Measurements from ENCODE around the gene ALOX15. TPM values are rescaled to one million over a fixed set of nuclear protein-coding genes. Genes with fewer than 3 reads are reported as not detected.
"Not testable (repeated sequence)": the region's sequence is repeated elsewhere in the genome, so short reads cannot be mapped to it uniquely, and the experiment has no call there.

The ALOX15 gene
- total and polyA plus RNA-seq, 7 donors, result 0.28 to 0.81 (median 0.60) TPM; not detected in 2

GRCh38 chr17:4664230-4664629, 22.8 kb upstream of the ALOX15 start:
- no peaks in the 10 kb centered on the region for H3K36me3 ChIP-seq
- DNase-seq, result no peak
- TF ChIP-seq CTCF (IDR thresholded peaks at IDR 0.05) (no peak), POLR2AphosphoS5 (IDR thresholded peaks at IDR 0.05) (no peak), POLR2A (IDR thresholded peaks at IDR 0.05) (no peak), EP300 (IDR thresholded peaks at IDR 0.05) (no peak)
- no peak overlapping the region for H3K27ac ChIP-seq
- 90 to 91% methylated on average over 9 of the region's 9 CpGs for WGBS, 2 donors
- H3K9me3 ChIP-seq, result no peaks in the 10 kb centered on the region
- peaks cover 0 to 8% (median 0%) of the 10 kb centered on the region in 3 donors for H3K27me3 ChIP-seq
- intact Hi-C loops (cut with DNase I), result no loop called here
- H3K4me1 ChIP-seq, result no peaks in the 10 kb centered on the region
- no peak overlapping the region for H3K4me3 ChIP-seq

- Histone ChIP-seq H3K9me3 (no peaks in the 10 kb centered on the region), H3K36me3 (no peaks in the 10 kb centered on the region), H3K4me1 (no peaks in the 10 kb centered on the region), H3K4me3 (no peak overlapping the region), H3K27me3 (peaks cover 0 to 11% (median 2%) of the 10 kb centered on the region in 3 donors), H3K27ac (no peak overlapping the region)
- DNase-seq, result no peak
- WGBS, 2 donors, result 84 to 85% methylated on average over 8 of the region's 8 CpGs
- no peak for TF ChIP-seq EP300 (IDR thresholded peaks at IDR 0.05)
- no peak for TF ChIP-seq POLR2A (IDR thresholded peaks at IDR 0.05)
- no peak for TF ChIP-seq POLR2AphosphoS5 (IDR thresholded peaks at IDR 0.05)
- TF ChIP-seq CTCF (IDR thresholded peaks at IDR 0.05), result no peak
- intact Hi-C loops (cut with DNase I), result no loop called here
Observed at GRCh38 chr17:4663711-4664110, 22.2 kb upstream of the ALOX15 start.

- Histone ChIP-seq H3K9me3 (no peaks in the 10 kb centered on the region), H3K4me1 (no peaks in the 10 kb centered on the region), H3K27ac (no peak overlapping the region), H3K4me3 (no peak overlapping the region), H3K36me3 (no peaks in the 10 kb centered on the region), H3K27me3 (peaks cover 0 to 19% (median 11%) of the 10 kb centered on the region in 3 donors)
- TF ChIP-seq POLR2A (IDR thresholded peaks at IDR 0.05) (no peak), CTCF (IDR thresholded peaks at IDR 0.05) (no peak), POLR2AphosphoS5 (IDR thresholded peaks at IDR 0.05) (no peak), EP300 (IDR thresholded peaks at IDR 0.05) (no peak)
- no peak for DNase-seq
- 85% methylated on average over 6 of the region's 6 CpGs for WGBS, 2 donors
- intact Hi-C loops (cut with DNase I), result no loop called here
Observed at GRCh38 chr17:4658478-4659305, 17.2 kb upstream of the ALOX15 start.

- Histone ChIP-seq H3K4me1 (no peaks in the 10 kb centered on the region), H3K4me3 (no peak overlapping the region), H3K36me3 (no peaks in the 10 kb centered on the region), H3K27me3 (peaks cover 0 to 23% (median 8%) of the 10 kb centered on the region in 3 donors), H3K9me3 (no peaks in the 10 kb centered on the region), H3K27ac (no peak overlapping the region)
- WGBS, 2 donors, result 93 to 98% methylated on average over 2 of the region's 2 CpGs
- intact Hi-C loops (cut with DNase I), result no loop called here
- TF ChIP-seq CTCF (IDR thresholded peaks at IDR 0.05) (no peak), EP300 (IDR thresholded peaks at IDR 0.05) (no peak), POLR2A (IDR thresholded peaks at IDR 0.05) (no peak), POLR2AphosphoS5 (IDR thresholded peaks at IDR 0.05) (no peak)
- DNase-seq, result no peak
Observed at GRCh38 chr17:4657678-4658077, 16.2 kb upstream of the ALOX15 start.

- H3K4me1 ChIP-seq; DNase-seq; H3K27ac ChIP-seq; H3K36me3 ChIP-seq; H3K4me3 ChIP-seq; H3K9me3 ChIP-seq; intact Hi-C loops (cut with DNase I): not testable (repeated sequence)
- H3K27me3 ChIP-seq, result peaks cover 0 to 35% (median 8%) of the 10 kb centered on the region in 3 donors
- 91% methylated on average over 7 of the region's 7 CpGs for WGBS, 2 donors
Observed at GRCh38 chr17:4655933-4656332, 14.5 kb upstream of the ALOX15 start.
